HG02840 (cell line): ENCODE measurements around the gene SNX33.
"Not testable (repeated sequence)": the region's sequence is repeated elsewhere in the genome, so short reads cannot be mapped to it uniquely, and the experiment has no call there.

Source experiments
- ATAC-seq: cut with Tn5 transposase; IDR thresholded peaks from one replicate; pipeline ENCODE4 v1.9.1; 2021; ENCODE audit warnings: mild to moderate bottlenecking, moderate library complexity, moderate number of reproducible peaks; ENCODE audit not compliant: unreplicated experiment, low FRiP score

The SNX33 gene

GRCh38 chr15:75680007-75680789 lies 32.5 kb downstream of the SNX33 start:
- ATAC-seq: no peak

- no peak for ATAC-seq
These were observed 34.7 kb downstream of the SNX33 start for GRCh38 chr15:75682181-75683135.

GRCh38 chr15:75683646-75684312 lies 36.1 kb downstream of the SNX33 start:
- not testable (repeated sequence) for ATAC-seq

GRCh38 chr15:75684648-75685047 lies 36.9 kb downstream of the SNX33 start:
- ATAC-seq: no peak

- ATAC-seq: no peak
These were observed 37.5 kb downstream of the SNX33 start for GRCh38 chr15:75685195-75685594.

- ATAC-seq: not testable (repeated sequence)
These were observed 38.5 kb downstream of the SNX33 start for GRCh38 chr15:75686212-75686642.

- no peak for ATAC-seq
These were observed 40.0 kb downstream of the SNX33 start for GRCh38 chr15:75687486-75688277.

- no peak for ATAC-seq
These were observed 40.5 kb downstream of the SNX33 start for GRCh38 chr15:75688278-75688557.

GRCh38 chr15:75688831-75689230 lies 41.1 kb downstream of the SNX33 start:
- no peak for ATAC-seq

- ATAC-seq: not testable (repeated sequence)
These were observed 41.7 kb downstream of the SNX33 start for GRCh38 chr15:75689429-75689828.

- not testable (repeated sequence) for ATAC-seq
These were observed 44.6 kb downstream of the SNX33 start for GRCh38 chr15:75692311-75692710.

- ATAC-seq: not testable (repeated sequence)
These were observed 45.3 kb downstream of the SNX33 start for GRCh38 chr15:75693028-75693427.

GRCh38 chr15:75693501-75694240 lies 46.0 kb downstream of the SNX33 start:
- no peak for ATAC-seq

- no peak for ATAC-seq
These were observed 46.8 kb downstream of the SNX33 start for GRCh38 chr15:75694241-75695182.

GRCh38 chr15:75695220-75695619 lies 47.5 kb downstream of the SNX33 start:
- no peak for ATAC-seq

- ATAC-seq: no peak
These were observed 48.1 kb downstream of the SNX33 start for GRCh38 chr15:75695634-75696310.

- ATAC-seq: no peak
These were observed 48.6 kb downstream of the SNX33 start for GRCh38 chr15:75696311-75696720.

- no peak for ATAC-seq
These were observed 49.1 kb downstream of the SNX33 start for GRCh38 chr15:75696854-75697259.
